Left ventricle myocardium inferior (tissue), 1 donor: ENCODE data around the gene SLCO4A1. TPM values are rescaled to one million over a fixed set of nuclear protein-coding genes. Genes with fewer than 3 reads are reported as not detected.

Source experiments
- DNase-seq: peaks from one replicate; pipeline ENCODE4 v3.0.0-alpha.2; 2020
- H3K27ac ChIP-seq: fragments of 200-600 bp; replicated peaks from 2 replicates; pipeline ENCODE4 v1.8.0; 2021
- H3K27me3 ChIP-seq: fragments of 200-600 bp; 2 replicates; pipeline ENCODE4 v1.8.0; 2021; ENCODE audit warnings: low read depth
- H3K36me3 ChIP-seq: fragments of 200-600 bp; 2 replicates; pipeline ENCODE4 v1.8.0; 2021
- H3K4me1 ChIP-seq: fragments of 200-600 bp; 2 replicates; pipeline ENCODE4 v1.8.0; 2021
- H3K4me3 ChIP-seq: fragments of 200-600 bp; 2 replicates; pipeline ENCODE4 v1.8.0; 2021; ENCODE audit warnings: mild to moderate bottlenecking, moderate library complexity
- H3K9me3 ChIP-seq: fragments of 200-600 bp; replicated peaks from 2 replicates; pipeline ENCODE4 v1.8.0; 2021
- CTCF ChIP-seq: fragments of 200-600 bp; IDR thresholded peaks from 2 replicates; pipeline ENCODE4 v1.8.0; 2021; ENCODE audit warnings: antibody characterized with exemption, mild to moderate bottlenecking, borderline replicate concordance
- intact Hi-C: fragments of 100-400 bp; cut with micrococcal nuclease; formaldehyde crosslinking; loops from one replicate; pipeline ENCODE4 v1.11.0; 2022
- total RNA-seq: library from RNA; stranded (reverse); fragmentation: NEBNext Ultra II Directional; extraction: Animal tissue kit (Norgen Biotek cat#: 25700); gene quantifications from one replicate; pipeline ENCODE4 v1.2.1, GENCODE V29; 2021
- donor health status: DM: no; HTN: yes; CAD: no; lungs with severe emphysema.

Gene SLCO4A1
- total RNA-seq, 1 donor from 2014 or later, result 12.7 TPM

GRCh38 chr20:62608218-62608565 is 34.1 kb upstream of the SLCO4A1 start:
- intact Hi-C loops, result no loop called here
- no peak for TF ChIP-seq CTCF
- Histone ChIP-seq H3K4me3 (no peak overlapping the region), H3K36me3 (no peaks in the 10 kb centered on the region), H3K27ac (no peak overlapping the region), H3K4me1 (peaks cover 29% of the 10 kb centered on the region), H3K9me3 (no peaks in the 10 kb centered on the region), H3K27me3 (peaks cover 32% of the 10 kb centered on the region)
- no peak for DNase-seq

GRCh38 chr20:62609279-62609720 is 33.0 kb upstream of the SLCO4A1 start:
- Histone ChIP-seq H3K9me3 (no peaks in the 10 kb centered on the region), H3K36me3 (no peaks in the 10 kb centered on the region), H3K4me3 (no peak overlapping the region), H3K4me1 (peaks cover 17% of the 10 kb centered on the region), H3K27me3 (peaks cover 23% of the 10 kb centered on the region), H3K27ac (no peak overlapping the region)
- intact Hi-C loops, result no loop called here
- TF ChIP-seq CTCF, result no peak
- DNase-seq, result no peak

- no peak for TF ChIP-seq CTCF
- no peak for DNase-seq
- no peaks in the 10 kb centered on the region for H3K36me3 ChIP-seq
- intact Hi-C loops, result no loop called here
- no peaks in the 10 kb centered on the region for H3K9me3 ChIP-seq
- H3K27me3 ChIP-seq, result peaks cover 23% of the 10 kb centered on the region
- H3K4me3 ChIP-seq, result no peak overlapping the region
- peaks cover 16% of the 10 kb centered on the region for H3K4me1 ChIP-seq
- no peak overlapping the region for H3K27ac ChIP-seq
Observed at GRCh38 chr20:62609811-62610757, 32.2 kb upstream of the SLCO4A1 start.

- Histone ChIP-seq H3K4me1 (peaks cover 11% of the 10 kb centered on the region), H3K4me3 (no peak overlapping the region), H3K27ac (no peak overlapping the region), H3K27me3 (peaks cover 23% of the 10 kb centered on the region), H3K36me3 (no peaks in the 10 kb centered on the region), H3K9me3 (no peaks in the 10 kb centered on the region)
- intact Hi-C loops, result no loop called here
- no peak for DNase-seq
- no peak for TF ChIP-seq CTCF
Observed at GRCh38 chr20:62611012-62611411, 31.3 kb upstream of the SLCO4A1 start.

GRCh38 chr20:62611819-62612218 is 30.5 kb upstream of the SLCO4A1 start:
- H3K27me3 ChIP-seq, result peaks cover 19% of the 10 kb centered on the region
- H3K27ac ChIP-seq, result no peak overlapping the region
- intact Hi-C loops, result no loop called here
- H3K36me3 ChIP-seq, result no peaks in the 10 kb centered on the region
- no peak for DNase-seq
- H3K4me1 ChIP-seq, result peaks cover 9% of the 10 kb centered on the region
- no peak for TF ChIP-seq CTCF
- H3K4me3 ChIP-seq, result no peak overlapping the region
- no peaks in the 10 kb centered on the region for H3K9me3 ChIP-seq
